Astrocyte (in vitro differentiated cells and primary cell): ENCODE results near the gene TNFRSF21. TPM values are rescaled to one million over a fixed set of nuclear protein-coding genes. Genes with fewer than 3 reads are reported as not detected.

Experiments used
- DNase-seq: peaks from one replicate; pipeline ENCODE4 v3.0.0-alpha.2; 2010; ENCODE audit warnings: low read depth
- FAIRE-seq: peaks from 2 replicates; lab custom pipeline; 2011; peaks lifted over from hg19 to GRCh38; lab: Jason Lieb, UNC
- H2AFZ ChIP-seq: 2 replicates; pipeline ENCODE4 v1.6.0; 2012; ENCODE audit warnings: low read depth, low read length, inconsistent platforms
- H3K27ac ChIP-seq: 2 replicates; pipeline ENCODE4 v1.5.1; 2011; ENCODE audit warnings: low read depth, low read length, inconsistent platforms
- H3K27me3 ChIP-seq: 2 replicates; pipeline ENCODE4 v1.6.0; 2011; ENCODE audit warnings: low read length, inconsistent platforms; ENCODE audit not compliant: insufficient read depth
- H3K36me3 ChIP-seq: 2 replicates; pipeline ENCODE4 v1.5.1; 2011; ENCODE audit warnings: low read length, inconsistent platforms; ENCODE audit not compliant: insufficient read depth
- H3K4me1 ChIP-seq: 2 replicates; pipeline ENCODE4 v1.5.1; 2011; ENCODE audit warnings: low read length, inconsistent platforms; ENCODE audit not compliant: insufficient read depth
- H3K4me2 ChIP-seq: 2 replicates; pipeline ENCODE4 v1.6.0; 2012; ENCODE audit warnings: low read length, inconsistent platforms
- H3K4me3 ChIP-seq: 2 replicates; pipeline ENCODE4 v1.5.1; 2011; ENCODE audit warnings: low read depth, mild to moderate bottlenecking, low read length, inconsistent platforms; ENCODE audit not compliant: insufficient read depth
- H3K79me2 ChIP-seq: 2 replicates; pipeline ENCODE4 v1.6.0; 2012; ENCODE audit warnings: mild to moderate bottlenecking, low read length, inconsistent platforms; ENCODE audit not compliant: insufficient read depth
- H3K9ac ChIP-seq: 2 replicates; pipeline ENCODE4 v1.6.0; 2012; ENCODE audit warnings: mild to moderate bottlenecking, low read length, inconsistent platforms
- H3K9me3 ChIP-seq: 2 replicates; pipeline ENCODE4 v1.5.1; 2012; ENCODE audit warnings: low read depth, mild to moderate bottlenecking, low read length, inconsistent platforms; ENCODE audit not compliant: insufficient read depth
- H4K20me1 ChIP-seq: 2 replicates; pipeline ENCODE4 v1.6.0; 2012; ENCODE audit warnings: low read length, inconsistent platforms; ENCODE audit not compliant: insufficient read depth
- H3K27ac Mint-ChIP-seq: one replicate; pipeline ENCODE4 v1.8.0; 2021; ENCODE audit warnings: mild to moderate bottlenecking, mixed read lengths; ENCODE audit not compliant: unreplicated experiment
- H3K27me3 Mint-ChIP-seq: one replicate; pipeline ENCODE4 v1.8.0; 2021; ENCODE audit warnings: low read depth, mixed read lengths; ENCODE audit not compliant: unreplicated experiment
- H3K36me3 Mint-ChIP-seq: one replicate; pipeline ENCODE4 v1.8.0; 2021; ENCODE audit warnings: low read depth, mixed read lengths; ENCODE audit not compliant: unreplicated experiment
- H3K4me1 Mint-ChIP-seq: one replicate; pipeline ENCODE4 v1.8.0; 2021; ENCODE audit warnings: low read depth, mixed read lengths; ENCODE audit not compliant: unreplicated experiment
- H3K4me3 Mint-ChIP-seq: one replicate; pipeline ENCODE4 v1.8.0; 2021; ENCODE audit warnings: mild to moderate bottlenecking, moderate library complexity, mixed read lengths; ENCODE audit not compliant: unreplicated experiment
- H3K9me3 Mint-ChIP-seq: one replicate; pipeline ENCODE4 v1.8.0; 2021; ENCODE audit warnings: mild to moderate bottlenecking, mixed read lengths; ENCODE audit not compliant: unreplicated experiment
- CTCF ChIP-seq: IDR thresholded peaks from 2 replicates; pipeline ENCODE4 v1.5.1; 2011; ENCODE audit warnings: low read depth, mild to moderate bottlenecking, inconsistent platforms, low read length, moderate library complexity; ENCODE audit not compliant: insufficient read depth
- EZH2 ChIP-seq: IDR thresholded peaks from 2 replicates; pipeline ENCODE4 v1.6.1; 2012; ENCODE audit warnings: mild to moderate bottlenecking, low read length, inconsistent platforms; ENCODE audit not compliant: insufficient read depth
- total RNA-seq: library from RNA; stranded (reverse); gene quantifications from 2 replicates; pipeline ENCODE4 v1.2.1, GENCODE V29; 2021

Gene TNFRSF21
- total RNA-seq, 1 donor from 2014 or later: 244 TPM

- H2AFZ ChIP-seq: no peak overlapping the region
- FAIRE-seq (no peak), DNase-seq (no peak)
- Mint-ChIP-seq H3K27ac (no peak overlapping the region), H3K9me3 (peaks cover 4% of the 10 kb centered on the region), H3K4me3 (no peak overlapping the region), H3K27me3 (peaks cover 19% of the 10 kb centered on the region), H3K36me3 (no peaks in the 10 kb centered on the region), H3K4me1 (peaks cover 2% of the 10 kb centered on the region)
- no peak overlapping the region for H3K4me3 ChIP-seq
- H3K4me2 ChIP-seq: no peak overlapping the region
- TF ChIP-seq CTCF (no peak), EZH2 (no peak)
- peaks cover 3% of the 10 kb centered on the region for H3K27me3 ChIP-seq
- no peaks in the 10 kb centered on the region for H3K4me1 ChIP-seq
- H3K36me3 ChIP-seq: no peaks in the 10 kb centered on the region
- H3K27ac ChIP-seq: no peak overlapping the region
- no peaks in the 10 kb centered on the region for H3K9me3 ChIP-seq
- no peaks in the 10 kb centered on the region for H4K20me1 ChIP-seq
- no peaks in the 10 kb centered on the region for H3K79me2 ChIP-seq
- no peak overlapping the region for H3K9ac ChIP-seq
Measured at GRCh38 chr6:47345761-47346160, 36.1 kb upstream of the TNFRSF21 start.

GRCh38 chr6:47344022-47344421 is 34.3 kb upstream of the TNFRSF21 start:
- Mint-ChIP-seq H3K4me3 (no peak overlapping the region), H3K27me3 (peaks cover 19% of the 10 kb centered on the region), H3K27ac (no peak overlapping the region), H3K4me1 (peaks cover 2% of the 10 kb centered on the region), H3K9me3 (peaks cover 3% of the 10 kb centered on the region), H3K36me3 (no peaks in the 10 kb centered on the region)
- Histone ChIP-seq H4K20me1 (no peaks in the 10 kb centered on the region), H3K27ac (no peak overlapping the region), H3K9ac (no peak overlapping the region), H2AFZ (no peak overlapping the region), H3K9me3 (no peaks in the 10 kb centered on the region), H3K4me3 (no peak overlapping the region), H3K4me1 (no peaks in the 10 kb centered on the region), H3K27me3 (peaks cover 3% of the 10 kb centered on the region), H3K79me2 (no peaks in the 10 kb centered on the region), H3K36me3 (no peaks in the 10 kb centered on the region), H3K4me2 (no peak overlapping the region)
- DNase-seq: no peak
- no peak for FAIRE-seq
- no peak for TF ChIP-seq CTCF
- no peak for TF ChIP-seq EZH2

GRCh38 chr6:47343600-47343999 is 33.9 kb upstream of the TNFRSF21 start:
- H2AFZ ChIP-seq: no peak overlapping the region
- no peak overlapping the region for H3K9ac ChIP-seq
- no peaks in the 10 kb centered on the region for H3K79me2 ChIP-seq
- no peak overlapping the region for H3K4me3 ChIP-seq
- FAIRE-seq: no peak
- no peak overlapping the region for H3K27ac ChIP-seq
- Mint-ChIP-seq H3K36me3 (no peaks in the 10 kb centered on the region), H3K27ac (no peak overlapping the region), H3K4me3 (no peak overlapping the region), H3K9me3 (peaks cover 3% of the 10 kb centered on the region), H3K27me3 (peaks cover 19% of the 10 kb centered on the region), H3K4me1 (peaks cover 2% of the 10 kb centered on the region)
- TF ChIP-seq EZH2: no peak
- no peak for TF ChIP-seq CTCF
- no peaks in the 10 kb centered on the region for H3K9me3 ChIP-seq
- peaks cover 3% of the 10 kb centered on the region for H3K27me3 ChIP-seq
- no peaks in the 10 kb centered on the region for H4K20me1 ChIP-seq
- H3K36me3 ChIP-seq: no peaks in the 10 kb centered on the region
- H3K4me1 ChIP-seq: no peaks in the 10 kb centered on the region
- no peak overlapping the region for H3K4me2 ChIP-seq
- DNase-seq: no peak
